Measurements from ENCODE around the gene RBM10.

- TF ChIP-seq CTCF (IDR thresholded peaks at IDR 0.05), result no peak
- no peak for TF ChIP-seq POLR2A (IDR thresholded peaks at IDR 0.05)
Measured at GRCh38 chrX:47221756-47222155, 76.7 kb downstream of the RBM10 start.
